GM18870 (cell line): Measurements from ENCODE around the gene GPD2.

Experiments
- ATAC-seq: cut with Tn5 transposase; IDR thresholded peaks from one replicate; pipeline ENCODE4 v1.9.1; 2021; ENCODE audit warnings: moderate library complexity; ENCODE audit not compliant: unreplicated experiment

GPD2 gene

DNA sequence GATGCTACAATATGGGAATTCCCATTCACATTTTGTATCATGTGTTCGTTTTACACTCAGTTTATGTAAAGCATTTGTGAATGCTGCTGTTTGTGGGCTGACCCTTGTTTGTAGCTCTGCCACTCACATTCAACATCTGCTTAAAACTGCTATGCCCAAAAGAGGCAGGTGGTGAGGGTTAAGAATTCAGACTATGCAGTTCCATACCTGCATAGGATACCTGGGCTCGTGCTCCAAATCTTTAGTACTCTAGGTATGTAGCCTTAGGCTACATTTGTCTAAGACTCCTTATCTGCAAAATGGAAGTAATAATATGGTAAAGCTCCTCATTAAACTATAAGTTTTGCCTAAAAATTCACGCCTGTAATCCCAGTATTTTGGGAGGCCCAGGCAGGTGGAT lies 199.5 kb downstream of the GPD2 start:
- no peak for ATAC-seq
